IPS-18c (cell line): Measurements from ENCODE around the gene PARD3B.

Source experiments
- H3K4me3 ChIP-seq: 2 replicates; pipeline ENCODE4 v1.7.0; 2013; ENCODE audit warnings: low read depth, mild to moderate bottlenecking, low read length, moderate library complexity; ENCODE audit not compliant: insufficient read depth
- H3K9me3 ChIP-seq: one replicate; pipeline ENCODE4 v1.6.1; 2013; ENCODE audit warnings: mild to moderate bottlenecking, low read length, moderate library complexity; ENCODE audit not compliant: control insufficient read depth, insufficient read depth

Gene PARD3B

DNA sequence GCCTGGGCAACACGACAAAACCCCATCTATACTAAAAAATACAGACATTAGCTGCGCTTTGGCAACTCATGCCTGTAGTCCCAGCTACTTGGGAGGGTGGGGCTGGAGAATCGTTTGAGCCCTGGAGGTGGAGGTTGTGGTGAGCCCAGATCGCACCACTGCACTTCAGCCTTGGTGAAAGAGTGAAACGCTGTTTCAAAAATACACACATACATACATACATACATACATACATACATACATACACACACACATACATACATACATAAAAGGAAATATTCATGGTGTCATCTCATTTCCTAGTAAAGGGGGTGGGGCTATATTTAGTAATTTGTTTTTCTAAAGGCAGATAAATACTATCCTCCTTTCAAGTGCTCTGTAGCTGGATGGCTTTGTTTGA lies 205.1 kb downstream of the PARD3B start:
- Histone ChIP-seq H3K9me3 (no peaks in the 10 kb centered on the region), H3K4me3 (no peak overlapping the region)

DNA sequence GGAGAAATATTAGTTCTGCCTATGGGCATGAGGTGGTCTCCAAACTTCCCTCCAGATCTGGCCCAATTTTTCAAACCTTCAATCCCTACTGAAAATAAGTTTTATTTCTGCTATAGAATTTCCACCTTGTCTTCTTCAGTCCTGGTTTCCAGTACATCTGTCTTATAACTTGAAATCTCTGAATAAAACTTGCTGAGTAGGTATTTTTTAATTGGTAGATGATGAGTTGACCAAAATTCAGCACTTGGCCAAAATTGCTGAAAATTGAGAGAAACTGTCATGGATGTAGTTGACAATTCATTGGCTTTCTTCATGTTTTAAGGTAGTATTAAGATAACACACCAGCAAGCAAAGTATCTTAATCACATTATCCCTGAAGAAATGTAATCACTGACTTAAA lies 206.2 kb downstream of the PARD3B start:
- H3K9me3 ChIP-seq = no peaks in the 10 kb centered on the region
- H3K4me3 ChIP-seq = no peak overlapping the region

GRCh38 chr2:204753841-204754240 lies 208.6 kb downstream of the PARD3B start:
- Histone ChIP-seq H3K9me3 (no peaks in the 10 kb centered on the region), H3K4me3 (no peak overlapping the region)

GRCh38 chr2:204754898-204755297 lies 209.6 kb downstream of the PARD3B start:
- Histone ChIP-seq H3K4me3 (no peak overlapping the region), H3K9me3 (no peaks in the 10 kb centered on the region)

- Histone ChIP-seq H3K9me3 (peaks cover 8% of the 10 kb centered on the region), H3K4me3 (no peak overlapping the region)
Measured at GRCh38 chr2:204763974-204764703, 218.9 kb downstream of the PARD3B start.

DNA sequence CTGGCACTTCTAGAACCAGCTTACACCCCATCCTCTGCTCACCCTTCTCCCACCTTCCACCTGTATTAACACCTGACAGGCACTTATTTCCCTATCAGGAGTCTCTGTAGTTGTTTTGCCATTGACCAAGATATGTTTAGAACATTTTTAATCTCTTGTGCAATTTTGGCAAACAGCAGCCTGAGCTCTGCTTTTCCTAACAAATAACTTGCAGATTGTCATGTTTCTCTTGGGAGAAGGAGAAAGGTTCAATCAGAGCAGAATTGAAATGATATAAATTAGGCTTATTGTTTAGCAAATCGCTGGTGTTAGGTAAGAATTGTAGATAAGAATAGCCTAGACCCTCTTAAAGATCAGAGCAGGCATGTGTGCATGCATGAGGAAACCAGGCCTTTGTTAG lies 225.5 kb downstream of the PARD3B start:
- Histone ChIP-seq H3K9me3 (no peaks in the 10 kb centered on the region), H3K4me3 (no peak overlapping the region)

GRCh38 chr2:204771721-204772120 lies 226.4 kb downstream of the PARD3B start:
- no peaks in the 10 kb centered on the region for H3K9me3 ChIP-seq
- no peak overlapping the region for H3K4me3 ChIP-seq

- Histone ChIP-seq H3K9me3 (no peaks in the 10 kb centered on the region), H3K4me3 (no peak overlapping the region)
Measured at GRCh38 chr2:204772546-204772945, 227.3 kb downstream of the PARD3B start.

DNA sequence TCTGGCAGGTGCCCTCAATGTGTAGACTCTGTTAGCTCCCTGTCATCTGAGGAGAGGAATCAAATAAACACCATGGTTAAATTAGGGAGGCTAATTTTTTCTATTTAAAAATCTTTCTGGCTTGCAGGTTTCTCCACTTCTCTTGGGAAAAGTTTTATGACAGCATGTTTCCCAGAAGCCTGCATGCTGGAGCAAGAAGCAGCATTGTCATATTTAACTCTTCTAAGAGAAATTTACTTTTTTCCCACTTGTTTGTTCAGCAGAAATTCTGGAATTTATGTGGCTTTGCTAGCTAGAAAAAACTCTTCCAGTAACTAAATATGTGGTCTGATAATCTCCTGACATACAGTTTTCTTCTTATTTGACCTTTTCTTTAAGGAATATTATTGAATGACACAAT lies 230.5 kb downstream of the PARD3B start:
- Histone ChIP-seq H3K9me3 (no peaks in the 10 kb centered on the region), H3K4me3 (no peak overlapping the region)

- Histone ChIP-seq H3K4me3 (no peak overlapping the region), H3K9me3 (no peaks in the 10 kb centered on the region)
Measured at GRCh38 chr2:204776781-204777559, 231.7 kb downstream of the PARD3B start.

DNA sequence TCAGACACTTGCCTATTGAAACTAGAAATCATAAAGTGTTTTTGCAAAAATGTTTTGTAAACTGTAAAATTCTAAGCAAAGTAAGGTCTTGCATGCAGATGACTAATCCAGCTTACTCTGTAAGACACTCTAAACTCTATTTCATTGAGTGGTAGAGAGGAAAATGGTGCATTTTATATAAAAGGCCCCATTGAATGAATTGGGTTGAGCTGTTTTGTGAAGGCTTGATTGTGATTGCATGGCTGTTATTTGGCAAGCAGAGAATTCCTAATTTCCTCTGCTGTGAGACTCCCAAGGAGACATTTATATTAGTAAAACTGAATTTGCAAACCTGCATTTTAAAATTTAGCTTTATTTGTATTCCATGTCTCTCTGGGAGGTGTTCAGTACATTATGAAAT lies 234.5 kb downstream of the PARD3B start:
- Histone ChIP-seq H3K4me3 (no peak overlapping the region), H3K9me3 (no peaks in the 10 kb centered on the region)

DNA sequence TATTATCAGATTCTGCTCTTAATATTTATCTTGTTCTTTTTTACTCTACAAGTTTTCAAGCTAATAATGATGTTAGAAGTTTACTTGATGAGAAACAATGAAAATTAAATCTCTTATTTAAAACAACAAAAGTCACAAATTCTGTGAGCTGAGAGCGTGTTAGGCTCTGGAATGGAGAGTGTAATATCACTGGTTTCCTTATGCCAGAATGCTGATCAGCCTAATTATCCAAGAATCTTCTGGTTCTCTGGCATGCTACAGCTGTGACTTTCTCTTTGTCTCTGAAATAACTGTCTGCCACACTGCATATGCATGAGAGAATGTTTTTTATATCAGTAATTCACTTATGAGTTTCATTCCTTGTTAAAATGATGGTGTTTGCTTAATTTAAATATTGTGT lies 236.7 kb downstream of the PARD3B start:
- H3K9me3 ChIP-seq = no peaks in the 10 kb centered on the region
- H3K4me3 ChIP-seq = no peak overlapping the region

DNA sequence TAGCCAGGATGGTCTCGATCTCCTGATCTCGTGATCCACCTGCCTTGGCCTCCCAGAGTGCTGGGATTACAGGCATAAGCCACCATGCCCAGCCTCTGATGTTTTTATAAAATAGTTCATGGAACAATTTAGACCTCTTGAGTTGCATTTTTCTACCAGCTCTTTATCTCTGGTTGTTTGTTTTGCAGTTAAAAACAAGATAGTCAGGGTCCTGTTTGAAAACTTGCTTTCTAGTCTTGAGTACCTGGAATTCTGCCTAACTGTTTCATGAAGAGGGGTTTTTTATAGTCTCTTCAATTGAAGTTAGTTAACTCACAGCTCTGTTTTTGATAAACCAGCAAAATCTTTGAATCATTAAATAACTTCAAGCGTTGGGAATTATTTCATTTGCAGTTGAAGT lies 244.8 kb downstream of the PARD3B start:
- Histone ChIP-seq H3K9me3 (no peaks in the 10 kb centered on the region), H3K4me3 (no peak overlapping the region)

- Histone ChIP-seq H3K4me3 (no peak overlapping the region), H3K9me3 (no peaks in the 10 kb centered on the region)
Measured at GRCh38 chr2:204791230-204791629, 246.0 kb downstream of the PARD3B start.

- H3K4me3 ChIP-seq = no peak overlapping the region
- H3K9me3 ChIP-seq = no peaks in the 10 kb centered on the region
Measured at GRCh38 chr2:204794624-204795023, 249.3 kb downstream of the PARD3B start.

- no peaks in the 10 kb centered on the region for H3K9me3 ChIP-seq
- H3K4me3 ChIP-seq = no peak overlapping the region
Measured at GRCh38 chr2:204795156-204795555, 249.9 kb downstream of the PARD3B start.

DNA sequence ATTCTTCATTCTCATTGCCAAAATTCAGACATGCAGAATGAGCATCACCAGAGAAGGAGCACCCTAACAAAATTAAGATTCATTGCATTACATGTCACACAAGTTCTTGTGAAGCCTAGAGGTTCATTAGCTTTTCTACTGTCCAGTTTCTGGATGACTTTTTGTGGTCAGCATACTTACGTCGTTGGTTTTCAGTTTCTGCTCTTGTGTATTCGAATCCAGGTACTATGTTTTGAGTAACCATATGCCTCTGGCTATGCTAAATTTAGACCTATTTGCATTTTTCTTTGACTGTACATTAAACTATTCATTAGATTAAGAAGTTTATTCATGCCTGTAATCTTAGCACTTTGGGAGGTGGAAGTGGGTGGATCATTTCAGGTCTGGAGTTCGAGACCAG lies 251.3 kb downstream of the PARD3B start:
- H3K9me3 ChIP-seq = no peaks in the 10 kb centered on the region
- no peak overlapping the region for H3K4me3 ChIP-seq

GRCh38 chr2:204799791-204800190 lies 254.5 kb downstream of the PARD3B start:
- no peak overlapping the region for H3K4me3 ChIP-seq
- no peaks in the 10 kb centered on the region for H3K9me3 ChIP-seq
